Stimulated activated CD4-positive, alpha-beta T cell treated with anti-CD3 and anti-CD28 coated beads, Interleukin-2, amount 100 ng/mL, for 24 hours (primary cell): ENCODE results near the gene PITPNC1.

Source experiments
- DNase-seq, 2 donors: peaks; one replicate each; pipeline ENCODE4 v3.0.0-alpha.2; 2020

The PITPNC1 gene

GRCh38 chr17:67659028-67659427 is 281.9 kb downstream of the PITPNC1 start:
- no peak for DNase-seq

GRCh38 chr17:67662712-67663111 is 285.6 kb downstream of the PITPNC1 start:
- no peak for DNase-seq

GRCh38 chr17:67663457-67663856 is 286.4 kb downstream of the PITPNC1 start:
- no peak for DNase-seq

- no peak for DNase-seq
Observed at GRCh38 chr17:67666028-67666427, 288.9 kb downstream of the PITPNC1 start.

- DNase-seq = no peak
Observed at GRCh38 chr17:67666710-67667109, 289.6 kb downstream of the PITPNC1 start.

GRCh38 chr17:67671493-67671892 is 294.4 kb downstream of the PITPNC1 start:
- DNase-seq = no peak

- DNase-seq = no peak
Observed at GRCh38 chr17:67672592-67673335, 295.7 kb downstream of the PITPNC1 start.

- DNase-seq = no peak
Observed at GRCh38 chr17:67675481-67675880, 298.4 kb downstream of the PITPNC1 start.

GRCh38 chr17:67676305-67676704 is 299.2 kb downstream of the PITPNC1 start:
- no peak for DNase-seq

GRCh38 chr17:67678414-67678813 is 301.3 kb downstream of the PITPNC1 start:
- DNase-seq = no peak

GRCh38 chr17:67679225-67679624 is 302.1 kb downstream of the PITPNC1 start:
- DNase-seq = no peak

GRCh38 chr17:67679721-67680120 is 302.6 kb downstream of the PITPNC1 start:
- DNase-seq = no peak

- DNase-seq = no peak
Observed at GRCh38 chr17:67680445-67681224, 303.6 kb downstream of the PITPNC1 start.

GRCh38 chr17:67682196-67682595 is 305.1 kb downstream of the PITPNC1 start:
- no peak for DNase-seq

- no peak for DNase-seq
Observed at GRCh38 chr17:67685351-67685750, 308.3 kb downstream of the PITPNC1 start.

- no peak for DNase-seq
Observed at GRCh38 chr17:67686241-67686640, 309.2 kb downstream of the PITPNC1 start.

GRCh38 chr17:67687511-67687910 is 310.4 kb downstream of the PITPNC1 start:
- no peak for DNase-seq

GRCh38 chr17:67689534-67690177 is 312.6 kb downstream of the PITPNC1 start:
- DNase-seq = peak; percentile 20 to 54

GRCh38 chr17:67693811-67694210 is 316.7 kb downstream of the PITPNC1 start:
- no peak for DNase-seq

GRCh38 chr17:67696347-67696746 is 319.3 kb downstream of the PITPNC1 start:
- no peak for DNase-seq

GRCh38 chr17:67696853-67697498 is 319.9 kb downstream of the PITPNC1 start:
- DNase-seq = no peak

GRCh38 chr17:67700037-67700724 is 323.1 kb downstream of the PITPNC1 start:
- no peak for DNase-seq

GRCh38 chr17:67700725-67701119 is 323.6 kb downstream of the PITPNC1 start:
- DNase-seq = no peak
